ENCODE results near the gene BLOC1S3.

GRCh38 chr19:45211751-45212381, 33.3 kb downstream of the BLOC1S3 start:
- no peak for TF ChIP-seq CTCF (IDR thresholded peaks at IDR 0.05)
- TF ChIP-seq POLR2A (IDR thresholded peaks at IDR 0.05): no peak

Data from thyroid gland (tissue), 4 donors.